Measurements from ENCODE around the gene GP5.

GP5 gene

DNA sequence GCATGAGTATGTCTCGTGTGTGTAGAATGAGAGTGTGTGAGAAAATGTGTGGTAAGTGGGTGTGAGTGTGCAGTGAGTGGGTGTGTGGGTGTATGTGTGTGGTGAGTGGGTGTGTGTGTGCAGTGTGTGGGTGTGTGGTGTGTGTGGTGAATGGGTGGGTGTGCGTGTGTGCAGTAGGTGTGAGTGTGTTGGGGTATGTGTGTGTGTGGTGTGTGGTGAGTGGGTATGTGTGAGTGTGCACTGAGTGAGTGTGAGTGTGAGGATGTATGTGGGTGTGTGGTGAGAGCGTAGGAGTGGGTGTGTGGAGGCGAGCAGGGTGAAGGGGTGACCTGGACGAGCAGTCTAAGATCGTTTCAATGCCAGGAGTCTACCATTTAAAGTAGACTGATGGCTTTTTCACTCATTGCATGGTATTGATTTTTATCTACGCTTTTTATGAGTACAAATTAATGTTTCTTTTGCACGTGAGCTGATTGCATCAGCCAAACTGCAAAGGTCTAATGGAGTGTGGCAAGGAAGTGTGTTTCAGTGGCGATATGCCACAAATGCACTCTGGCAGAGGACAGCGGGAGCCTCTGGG lies 46.3 kb downstream of the GP5 start:
- no peak overlapping the region for H3K4me3 ChIP-seq (ENCODE audit: low read length)
- TF ChIP-seq, protein P1, sequence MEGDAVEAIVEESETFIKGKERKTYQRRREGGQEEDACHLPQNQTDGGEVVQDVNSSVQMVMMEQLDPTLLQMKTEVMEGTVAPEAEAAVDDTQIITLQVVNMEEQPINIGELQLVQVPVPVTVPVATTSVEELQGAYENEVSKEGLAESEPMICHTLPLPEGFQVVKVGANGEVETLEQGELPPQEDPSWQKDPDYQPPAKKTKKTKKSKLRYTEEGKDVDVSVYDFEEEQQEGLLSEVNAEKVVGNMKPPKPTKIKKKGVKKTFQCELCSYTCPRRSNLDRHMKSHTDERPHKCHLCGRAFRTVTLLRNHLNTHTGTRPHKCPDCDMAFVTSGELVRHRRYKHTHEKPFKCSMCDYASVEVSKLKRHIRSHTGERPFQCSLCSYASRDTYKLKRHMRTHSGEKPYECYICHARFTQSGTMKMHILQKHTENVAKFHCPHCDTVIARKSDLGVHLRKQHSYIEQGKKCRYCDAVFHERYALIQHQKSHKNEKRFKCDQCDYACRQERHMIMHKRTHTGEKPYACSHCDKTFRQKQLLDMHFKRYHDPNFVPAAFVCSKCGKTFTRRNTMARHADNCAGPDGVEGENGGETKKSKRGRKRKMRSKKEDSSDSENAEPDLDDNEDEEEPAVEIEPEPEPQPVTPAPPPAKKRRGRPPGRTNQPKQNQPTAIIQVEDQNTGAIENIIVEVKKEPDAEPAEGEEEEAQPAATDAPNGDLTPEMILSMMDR (conservative IDR thresholded peaks at IDR 0.05; ENCODE audit: low read depth, low read length), result no peak
- DNase-seq (ENCODE audit: low read depth), result no peak

DNA sequence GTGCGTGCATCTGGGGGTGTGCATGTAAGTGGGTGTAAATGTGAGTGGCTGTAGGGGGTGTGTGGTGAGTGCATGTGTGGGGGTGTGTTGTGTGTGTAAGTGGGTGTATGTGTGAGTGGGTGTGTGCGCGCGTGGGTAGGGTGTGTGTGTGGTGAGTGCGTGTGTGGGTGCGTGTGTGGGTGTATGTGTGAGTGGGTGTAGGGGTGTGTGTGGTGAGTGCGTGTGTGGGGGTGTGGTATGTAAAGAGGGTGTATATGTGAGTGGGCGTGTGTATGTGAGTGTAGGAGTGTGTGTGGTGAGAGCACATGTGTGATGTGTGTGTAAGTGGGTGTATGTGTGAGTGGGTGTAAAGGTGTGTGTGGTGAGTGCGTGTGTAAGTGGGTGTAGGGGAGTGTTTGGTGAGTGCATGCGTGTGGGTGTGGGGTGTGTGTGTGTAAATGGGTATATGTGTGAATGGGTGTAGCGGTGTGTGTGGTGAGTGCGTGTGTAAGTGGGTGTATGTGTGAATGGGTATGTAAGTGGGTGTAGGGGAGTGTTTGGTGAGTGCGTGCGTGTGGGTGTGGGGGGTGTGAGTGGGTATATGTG lies 47.0 kb downstream of the GP5 start:
- DNase-seq (ENCODE audit: low read depth), result no peak
- no peak overlapping the region for H3K4me3 ChIP-seq (ENCODE audit: low read length)
- TF ChIP-seq, protein P1 (conservative IDR thresholded peaks at IDR 0.05; ENCODE audit: low read depth, low read length), result no peak

DNA sequence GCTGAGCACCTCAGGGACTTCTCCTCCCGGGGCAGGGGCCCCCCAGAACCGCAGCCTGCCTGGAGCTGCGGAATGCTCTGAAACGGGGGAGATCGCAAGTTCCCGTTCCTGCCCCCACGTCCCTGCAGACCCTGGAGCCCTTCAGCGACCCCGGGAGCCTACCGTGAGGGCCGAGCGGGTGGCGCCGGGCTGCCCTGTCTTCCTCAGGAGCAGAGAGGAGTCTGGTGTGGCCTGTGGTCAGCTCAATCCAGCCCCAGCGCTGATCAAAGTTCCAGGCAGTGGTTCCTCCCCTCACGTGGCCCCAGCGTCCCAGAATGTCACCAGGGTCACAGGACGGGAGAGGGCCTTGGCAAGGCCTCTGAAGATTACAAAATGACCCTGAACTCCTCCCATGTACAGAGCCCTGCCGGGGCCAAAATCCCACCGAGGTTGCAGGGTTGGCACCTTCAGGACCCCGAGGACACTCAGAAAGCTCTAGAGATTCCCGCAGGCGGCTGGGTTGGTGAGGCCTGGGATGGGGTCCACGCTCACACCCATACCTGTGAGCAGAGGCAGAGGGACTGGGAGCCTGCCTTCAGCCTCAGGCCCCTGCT lies 47.9 kb downstream of the GP5 start, which contains the start of gene CPN2:
Gene CPN2, minus strand, starts transcription at position 249 of the 593 bp plus-strand sequence. CDS start 8,626 bp downstream, outside the sequence.
- H3K4me3 ChIP-seq (ENCODE audit: low read length), result no peak within 1 kb of the TSS
- TF ChIP-seq, protein P1 (conservative IDR thresholded peaks at IDR 0.05; ENCODE audit: low read depth, low read length), result no peak
- no peak for DNase-seq (ENCODE audit: low read depth)

DNA sequence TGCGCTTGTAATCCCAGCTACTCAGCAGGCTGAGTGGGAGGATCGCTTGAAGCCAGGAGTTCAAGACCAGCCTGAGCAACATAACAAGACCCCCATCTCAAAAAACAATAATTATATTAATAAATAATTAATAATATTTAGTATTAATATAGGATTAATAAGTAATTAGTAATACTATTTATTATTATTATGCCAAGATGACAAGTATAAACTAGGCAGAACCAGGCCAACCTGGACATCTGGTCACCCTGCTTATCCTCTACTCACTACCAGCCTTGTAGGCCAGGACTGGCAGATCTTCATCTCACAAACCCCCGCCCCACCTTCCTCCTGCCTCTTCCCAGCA lies 48.4 kb downstream of the GP5 start:
- TF ChIP-seq, protein P1 (conservative IDR thresholded peaks at IDR 0.05; ENCODE audit: low read depth, low read length), result no peak
- no peak overlapping the region for H3K4me3 ChIP-seq (ENCODE audit: low read length)
- DNase-seq (ENCODE audit: low read depth), result no peak

DNA sequence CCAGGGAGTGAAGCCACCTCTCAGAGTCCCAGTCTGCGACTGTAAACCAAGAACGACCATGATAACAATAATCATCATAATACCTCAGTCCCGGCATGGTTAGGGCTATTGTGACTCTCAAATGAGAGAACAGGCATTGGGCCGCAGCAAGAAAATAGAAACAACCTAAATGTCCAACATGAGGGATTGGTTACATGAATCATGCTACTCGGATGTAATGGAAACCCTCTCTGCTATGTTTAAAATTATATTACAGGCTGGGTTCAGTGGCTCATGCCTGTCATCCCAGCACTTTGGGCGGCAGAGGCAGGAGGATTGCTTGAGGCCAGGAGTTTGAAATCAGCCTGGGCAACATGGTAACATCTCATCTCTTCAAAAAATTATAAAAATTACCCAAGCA lies 50.7 kb downstream of the GP5 start:
- H3K4me3 ChIP-seq (ENCODE audit: low read length), result no peak overlapping the region
- no peak for DNase-seq (ENCODE audit: low read depth)
- TF ChIP-seq, protein P1 (conservative IDR thresholded peaks at IDR 0.05; ENCODE audit: low read depth, low read length), result no peak

DNA sequence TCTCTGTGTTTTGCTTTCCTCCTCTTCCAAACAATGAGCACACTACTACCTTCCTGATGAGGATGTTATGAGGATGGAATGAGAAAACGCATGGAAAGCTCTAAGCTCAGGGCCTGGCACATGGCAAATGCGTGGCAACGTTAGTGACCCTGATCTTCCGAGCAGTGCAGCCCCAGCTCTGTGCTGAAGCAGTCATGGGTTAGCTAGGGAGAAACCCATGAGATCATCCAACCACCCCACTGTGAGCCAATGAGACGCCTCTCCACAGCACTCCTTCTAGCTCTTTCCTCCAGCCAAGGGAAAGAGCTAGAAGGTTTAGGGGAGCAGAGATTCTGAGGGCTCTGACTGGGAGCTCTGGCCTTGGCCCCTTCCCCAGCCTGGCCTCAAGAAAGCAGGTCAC lies 52.4 kb downstream of the GP5 start:
- no peak for DNase-seq (ENCODE audit: low read depth)
- TF ChIP-seq, protein P1 (conservative IDR thresholded peaks at IDR 0.05; ENCODE audit: low read depth, low read length), result no peak
- no peak overlapping the region for H3K4me3 ChIP-seq (ENCODE audit: low read length)

DNA sequence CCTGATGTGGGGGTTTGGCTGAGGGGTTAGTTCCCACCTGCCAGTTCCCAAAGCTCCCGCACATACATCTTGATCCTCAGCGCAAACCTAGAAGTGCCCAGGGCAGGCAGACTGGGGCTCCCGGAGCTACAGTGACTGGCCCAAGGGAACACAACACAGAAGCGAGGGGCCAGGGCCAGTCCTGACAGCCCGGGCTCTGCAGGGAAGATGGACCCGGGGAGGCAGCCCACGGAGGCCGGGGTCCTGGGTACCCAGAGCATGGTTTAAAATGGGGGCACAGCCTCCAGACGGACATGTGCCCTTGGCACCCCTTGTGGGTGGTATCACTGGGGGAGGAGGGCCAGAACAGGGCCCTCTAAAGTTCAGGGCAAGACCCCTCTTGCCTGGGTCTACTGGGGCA lies 53.0 kb downstream of the GP5 start:
- no peak for DNase-seq (ENCODE audit: low read depth)
- H3K4me3 ChIP-seq (ENCODE audit: low read length), result no peak overlapping the region
- TF ChIP-seq, protein P1 (conservative IDR thresholded peaks at IDR 0.05; ENCODE audit: low read depth, low read length), result no peak
